Kidney epithelial cell (primary cell): Measurements from ENCODE around the gene C12orf76. TPM values are rescaled to one million over a fixed set of nuclear protein-coding genes. Genes with fewer than 3 reads are reported as not detected.

ENCODE experiments used
- DNase-seq: peaks from one replicate; pipeline ENCODE4 v3.0.0-alpha.2; 2010; ENCODE audit warnings: low read depth
- H3K27me3 ChIP-seq: 2 replicates; pipeline ENCODE4 v1.6.0; 2011; ENCODE audit warnings: low read length; ENCODE audit not compliant: control insufficient read depth, insufficient read depth
- H3K36me3 ChIP-seq: 2 replicates; pipeline ENCODE4 v1.5.1; 2011; ENCODE audit warnings: low read length; ENCODE audit not compliant: control insufficient read depth, insufficient read depth
- H3K4me3 ChIP-seq: 2 replicates; pipeline ENCODE4 v1.5.1; 2011; ENCODE audit warnings: low read depth, mild to moderate bottlenecking, control low read depth, low read length
- total RNA-seq: library from RNA; depleted of rRNA; stranded (reverse); fragments of >200 nt; gene quantifications from 2 replicates; pipeline ENCODE4 v1.2.3, GENCODE V29; 2015
- TF ChIP-seq, protein P1 (sequence below): IDR thresholded peaks from 2 replicates; pipeline ENCODE4 v1.5.1; 2011; ENCODE audit warnings: mild to moderate bottlenecking, moderate library complexity, low read length, control low read depth, inconsistent platforms; ENCODE audit not compliant: insufficient read depth, poor library complexity, severe bottlenecking

Gene C12orf76
- total RNA-seq, 1 donor from 2014 or later = 14.5 TPM

DNA sequence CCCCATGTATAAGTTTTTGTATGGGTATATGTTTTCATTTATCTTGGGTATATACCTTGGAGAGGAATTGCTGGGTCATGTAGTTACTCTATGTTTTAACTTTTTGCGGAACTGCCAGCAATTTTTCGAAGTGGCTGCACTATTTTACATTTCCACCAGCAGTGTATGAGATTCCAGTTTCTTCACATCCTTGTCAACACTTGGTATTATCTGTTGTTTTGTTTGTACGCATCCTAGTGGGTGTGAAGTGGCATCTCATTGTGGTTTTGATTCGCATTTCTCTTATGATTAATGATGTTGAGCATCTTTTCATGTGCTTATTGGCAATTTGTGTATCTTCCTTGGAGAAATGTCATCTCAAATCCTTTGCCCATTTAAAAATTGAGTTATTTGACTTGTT, 42.2 kb downstream of the C12orf76 start:
- DNase-seq = no peak
- TF ChIP-seq, protein P1, sequence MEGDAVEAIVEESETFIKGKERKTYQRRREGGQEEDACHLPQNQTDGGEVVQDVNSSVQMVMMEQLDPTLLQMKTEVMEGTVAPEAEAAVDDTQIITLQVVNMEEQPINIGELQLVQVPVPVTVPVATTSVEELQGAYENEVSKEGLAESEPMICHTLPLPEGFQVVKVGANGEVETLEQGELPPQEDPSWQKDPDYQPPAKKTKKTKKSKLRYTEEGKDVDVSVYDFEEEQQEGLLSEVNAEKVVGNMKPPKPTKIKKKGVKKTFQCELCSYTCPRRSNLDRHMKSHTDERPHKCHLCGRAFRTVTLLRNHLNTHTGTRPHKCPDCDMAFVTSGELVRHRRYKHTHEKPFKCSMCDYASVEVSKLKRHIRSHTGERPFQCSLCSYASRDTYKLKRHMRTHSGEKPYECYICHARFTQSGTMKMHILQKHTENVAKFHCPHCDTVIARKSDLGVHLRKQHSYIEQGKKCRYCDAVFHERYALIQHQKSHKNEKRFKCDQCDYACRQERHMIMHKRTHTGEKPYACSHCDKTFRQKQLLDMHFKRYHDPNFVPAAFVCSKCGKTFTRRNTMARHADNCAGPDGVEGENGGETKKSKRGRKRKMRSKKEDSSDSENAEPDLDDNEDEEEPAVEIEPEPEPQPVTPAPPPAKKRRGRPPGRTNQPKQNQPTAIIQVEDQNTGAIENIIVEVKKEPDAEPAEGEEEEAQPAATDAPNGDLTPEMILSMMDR = no peak
- Histone ChIP-seq H3K4me3 (no peak overlapping the region), H3K36me3 (no peaks in the 10 kb centered on the region), H3K27me3 (no peaks in the 10 kb centered on the region)

DNA sequence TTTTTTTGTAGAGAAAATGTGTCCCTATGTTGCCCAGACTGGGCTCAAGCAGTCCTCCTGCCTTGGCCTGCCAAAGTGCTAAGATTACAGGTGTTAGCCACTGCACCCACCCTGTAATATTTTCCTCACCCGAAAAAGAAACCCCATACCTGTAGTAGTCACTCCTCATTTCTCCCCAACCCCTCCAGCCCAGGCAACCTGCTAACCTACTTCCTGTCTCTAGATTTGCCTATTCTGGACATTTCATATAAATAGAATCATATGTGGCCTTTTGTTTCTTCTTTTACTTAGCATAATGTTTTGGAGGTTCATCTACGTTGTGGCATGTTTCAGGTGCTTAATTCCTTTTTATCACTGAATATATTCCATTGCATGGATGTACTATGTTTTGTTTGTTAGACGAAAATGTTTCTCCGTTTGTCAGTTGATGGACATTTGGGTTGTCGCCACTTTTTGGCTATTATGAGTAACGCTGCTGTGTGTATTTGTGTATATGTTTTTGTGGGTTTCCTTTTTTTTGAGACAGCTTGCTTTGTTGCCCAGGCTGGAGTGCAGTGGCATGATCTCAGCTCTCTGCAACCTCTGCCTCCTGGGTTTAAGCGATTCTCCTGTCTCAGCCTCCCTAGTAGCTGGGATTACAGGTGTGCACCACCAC, 42.9 kb downstream of the C12orf76 start:
- TF ChIP-seq, protein P1 = no peak
- Histone ChIP-seq H3K27me3 (no peaks in the 10 kb centered on the region), H3K36me3 (no peaks in the 10 kb centered on the region), H3K4me3 (no peak overlapping the region)
- no peak for DNase-seq

DNA sequence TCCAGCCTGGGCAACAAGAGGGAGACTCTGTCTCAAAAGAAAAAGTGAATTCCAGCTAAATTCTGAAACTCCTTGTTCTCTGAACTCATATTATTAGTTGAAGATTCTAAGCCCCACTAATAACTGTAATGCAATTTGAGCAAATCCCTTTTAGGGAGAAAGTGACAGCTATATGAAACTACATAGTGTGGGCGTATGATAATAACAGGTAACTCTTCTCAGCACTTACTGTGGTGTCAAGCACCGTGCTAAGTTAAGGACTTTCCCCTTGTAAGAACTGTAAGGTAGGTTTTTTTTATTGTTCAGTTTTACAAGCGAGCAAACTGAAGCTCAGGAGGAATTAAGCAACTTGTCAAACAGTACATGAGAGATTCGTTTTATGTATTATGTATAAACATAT, 43.7 kb downstream of the C12orf76 start:
- no peak overlapping the region for H3K4me3 ChIP-seq
- TF ChIP-seq, protein P1 = no peak

GRCh38 chr12:110002676-110003515, 45.4 kb downstream of the C12orf76 start:
- Histone ChIP-seq H3K27me3 (no peaks in the 10 kb centered on the region), H3K4me3 (no peak overlapping the region), H3K36me3 (no peaks in the 10 kb centered on the region)
- DNase-seq = no peak
- TF ChIP-seq, protein P1 = no peak

More for the DNA sequence above, 43.7 kb downstream of the C12orf76 start:
- H3K36me3 ChIP-seq = no peaks in the 10 kb centered on the region
- H3K27me3 ChIP-seq = no peaks in the 10 kb centered on the region
- no peak for DNase-seq

DNA sequence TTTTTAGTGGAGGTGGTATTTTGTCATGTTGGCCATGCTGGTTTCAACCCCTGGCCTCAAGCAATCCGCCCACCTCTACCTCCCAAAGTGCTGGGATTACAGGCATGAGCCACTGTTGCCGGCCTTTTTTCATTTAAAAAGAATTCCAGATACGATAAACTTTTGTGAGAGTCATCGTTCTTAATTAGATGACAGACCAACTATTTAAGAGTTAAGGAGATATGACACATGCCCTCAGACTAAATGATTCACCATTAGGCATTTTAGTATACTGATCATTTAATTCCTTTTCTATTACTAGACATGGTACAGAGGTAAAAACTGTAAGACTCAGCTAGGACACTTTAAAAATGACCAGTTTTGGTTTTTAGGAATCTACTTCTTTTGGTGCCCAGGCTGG, 46.7 kb downstream of the C12orf76 start:
- no peak for DNase-seq
- no peaks in the 10 kb centered on the region for H3K27me3 ChIP-seq
- TF ChIP-seq, protein P1 = no peak
- H3K36me3 ChIP-seq = no peaks in the 10 kb centered on the region
- H3K4me3 ChIP-seq = no peak overlapping the region
